Stomach smooth muscle (tissue), 2 donors: Measurements from ENCODE around the gene SMS.
"Not testable (repeated sequence)": the region's sequence is repeated elsewhere in the genome, so short reads cannot be mapped to it uniquely, and the experiment has no call there.

ENCODE experiments used
- H3K27ac ChIP-seq: one replicate; pipeline ENCODE4 v1.7.0; 2013; ENCODE audit warnings: mild to moderate bottlenecking, low read length, inconsistent platforms
- H3K27me3 ChIP-seq, 2 donors: one replicate each; pipeline ENCODE4 v1.7.0; 2013; ENCODE audit warnings: low read length in 2 of 2; ENCODE audit not compliant: insufficient read depth in 2 of 2, control insufficient read depth in 1 of 2
- H3K36me3 ChIP-seq, 2 donors: one replicate each; pipeline ENCODE4 v1.7.0; 2013; ENCODE audit warnings: low read length in 2 of 2; ENCODE audit not compliant: control insufficient read depth in 2 of 2, insufficient read depth in 2 of 2
- H3K4me1 ChIP-seq: one replicate; pipeline ENCODE4 v1.7.0; 2013; ENCODE audit warnings: low read length; ENCODE audit not compliant: control insufficient read depth, insufficient read depth
- H3K4me3 ChIP-seq, 2 donors: one replicate each; pipeline ENCODE4 v1.7.0; 2013; ENCODE audit warnings: low read length in 2 of 2
- H3K9ac ChIP-seq, 2 donors: one replicate each; pipeline ENCODE4 v1.7.0; 2013; ENCODE audit warnings: low read length in 2 of 2, mild to moderate bottlenecking in 1 of 2
- H3K9me3 ChIP-seq, 2 donors: one replicate each; pipeline ENCODE4 v1.7.0; 2013; ENCODE audit warnings: low read length in 2 of 2; ENCODE audit not compliant: control insufficient read depth in 2 of 2
- donor health status: healthy.
- donor health status: Pancreatic carcinoma.

The SMS gene

DNA sequence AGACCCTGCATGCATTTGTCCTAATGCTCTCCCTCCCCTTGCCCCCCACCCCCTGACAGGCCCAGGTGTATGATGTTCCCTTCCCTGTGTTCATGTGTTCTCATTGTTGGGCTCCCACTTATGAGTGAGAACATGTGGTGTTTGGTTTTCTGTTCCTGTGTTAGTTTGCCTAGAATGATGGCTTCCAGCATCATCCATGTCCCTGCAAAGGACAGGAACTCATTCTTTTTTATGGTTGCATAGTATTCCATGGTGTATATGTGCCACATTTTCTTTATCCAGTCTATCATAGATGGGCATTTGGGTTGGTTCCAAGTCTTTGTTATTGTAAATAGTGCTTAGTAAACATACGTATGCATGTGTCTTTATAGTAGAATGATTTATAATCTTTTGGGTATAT lies 10.0 kb downstream of the SMS start:
- H3K4me3 ChIP-seq, H3K27ac ChIP-seq, H3K36me3 ChIP-seq, H3K27me3 ChIP-seq, H3K9ac ChIP-seq, H3K9me3 ChIP-seq: not testable (repeated sequence)
- peaks cover 27% of the 10 kb centered on the region for H3K4me1 ChIP-seq

DNA sequence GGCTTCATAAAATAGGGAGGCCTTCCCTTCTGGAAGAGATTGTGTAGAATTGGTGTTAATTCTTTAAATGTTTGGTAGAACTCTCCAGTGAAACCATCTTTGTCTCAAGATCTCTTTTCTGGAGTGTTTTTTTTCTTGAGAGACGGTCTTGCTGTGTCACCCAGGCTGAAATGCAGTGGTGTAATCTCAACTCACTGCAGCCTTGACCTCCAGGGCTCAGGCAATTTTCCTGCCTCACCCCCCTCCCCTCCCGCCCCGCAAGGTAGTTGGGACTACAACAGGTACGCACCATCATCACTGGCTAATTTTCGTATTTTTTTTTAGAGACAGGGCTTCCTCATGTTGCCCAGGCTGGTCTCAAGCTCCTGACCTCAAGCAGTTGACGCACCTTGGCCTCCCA lies 12.1 kb downstream of the SMS start:
- no peaks in the 10 kb centered on the region for H3K27me3 ChIP-seq
- H3K27ac ChIP-seq = no peak overlapping the region
- no peaks in the 10 kb centered on the region for H3K9me3 ChIP-seq
- H3K9ac ChIP-seq = no peak overlapping the region
- H3K36me3 ChIP-seq = no peaks in the 10 kb centered on the region
- H3K4me1 ChIP-seq = peaks cover 12% of the 10 kb centered on the region
- H3K4me3 ChIP-seq = no peak overlapping the region

DNA sequence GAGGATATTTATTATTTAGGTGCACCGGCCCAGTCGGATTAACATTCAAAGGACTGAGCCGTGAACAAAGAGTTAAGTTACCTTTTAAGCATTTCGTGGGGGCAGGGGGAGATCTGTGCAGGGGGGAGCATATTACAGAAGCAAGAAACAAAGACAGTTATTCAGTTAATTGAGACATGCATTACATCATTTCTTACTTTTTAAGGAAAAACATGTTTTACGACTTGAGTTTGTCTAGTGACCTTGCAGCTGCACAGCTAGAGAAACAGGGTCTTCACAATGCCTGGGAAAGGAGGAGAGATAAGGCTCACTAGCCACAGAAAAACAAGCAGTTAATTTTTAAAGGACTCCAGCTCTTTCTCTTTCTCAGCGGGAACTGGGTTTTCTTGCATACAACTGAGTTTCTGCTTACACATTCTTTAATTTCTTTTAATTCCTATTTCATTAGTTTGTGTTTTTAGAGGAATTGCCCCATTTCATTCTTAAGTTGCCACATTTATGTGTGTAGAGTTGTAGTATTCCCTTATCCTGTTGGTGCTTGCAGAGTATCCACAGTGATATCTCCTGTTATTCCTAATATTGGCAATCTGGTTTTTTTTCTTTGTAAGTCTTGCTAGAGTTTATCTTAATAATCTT lies 12.8 kb downstream of the SMS start:
- H3K27me3 ChIP-seq, H3K9ac ChIP-seq, H3K36me3 ChIP-seq, H3K27ac ChIP-seq, H3K9me3 ChIP-seq, H3K4me3 ChIP-seq: not testable (repeated sequence)
- H3K4me1 ChIP-seq = peaks cover 10% of the 10 kb centered on the region

DNA sequence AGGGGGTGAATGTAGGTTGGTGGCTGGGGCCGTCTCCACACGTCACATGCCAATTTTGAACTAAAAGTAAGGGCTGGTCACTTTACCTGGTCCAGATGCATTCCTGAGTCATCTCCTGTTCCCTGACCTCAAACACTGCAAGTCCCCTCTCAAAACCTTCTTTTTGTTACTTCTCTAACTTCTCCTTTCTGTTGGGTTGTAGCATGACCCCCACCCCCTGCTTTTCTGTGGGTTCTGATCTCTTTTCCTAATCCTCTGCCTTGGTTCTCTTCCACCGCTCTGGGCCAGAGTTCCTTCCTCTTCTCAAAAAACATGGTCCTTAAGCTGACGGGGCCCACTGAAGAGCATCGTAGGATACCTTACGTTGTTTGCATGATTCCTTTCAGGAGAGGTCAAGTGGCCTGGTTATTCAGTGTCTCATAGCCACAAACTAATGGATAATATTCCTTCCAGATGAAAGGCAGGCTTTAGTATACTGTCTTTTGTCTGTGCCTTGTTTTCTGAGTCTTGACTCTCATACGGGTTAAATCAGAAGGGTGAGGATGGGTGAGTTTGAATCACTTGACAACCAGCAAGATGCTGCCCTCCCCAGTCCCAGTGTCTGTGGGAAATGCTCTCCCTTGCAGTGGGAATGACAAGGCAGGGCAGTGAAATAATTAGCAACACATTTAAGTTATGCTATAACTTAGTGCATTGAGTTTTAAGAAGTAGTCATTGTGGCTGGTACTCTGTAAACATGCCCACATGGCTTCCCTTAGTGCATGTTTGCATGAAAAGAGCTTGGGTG lies 15.1 kb downstream of the SMS start:
- Histone ChIP-seq H3K9me3 (no peaks in the 10 kb centered on the region), H3K36me3 (no peaks in the 10 kb centered on the region), H3K27me3 (peaks cover 0 to 2% of the 10 kb centered on the region in 2 donors), H3K27ac (no peak overlapping the region), H3K4me3 (no peak overlapping the region), H3K4me1 (peaks cover 18% of the 10 kb centered on the region), H3K9ac (no peak overlapping the region)

DNA sequence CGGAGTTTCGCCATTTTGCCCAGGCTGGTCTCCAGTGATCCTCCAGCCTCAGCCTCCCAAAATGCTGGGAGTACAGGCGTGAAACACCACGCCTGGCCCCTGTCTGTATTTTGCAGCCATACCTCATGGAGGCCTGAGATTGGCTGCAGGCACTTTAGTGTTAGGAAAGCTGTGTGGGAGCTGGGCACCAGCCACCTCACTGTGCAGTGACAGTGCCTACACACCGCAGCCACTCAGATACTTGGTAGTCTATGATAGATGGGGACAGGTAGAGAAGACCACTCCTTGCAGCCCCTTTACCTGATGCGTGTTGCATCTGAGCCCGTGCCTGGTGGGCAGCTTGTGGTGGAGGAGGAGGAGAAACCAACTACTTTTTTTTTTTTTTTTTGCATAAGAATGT lies 16.3 kb downstream of the SMS start:
- Histone ChIP-seq H3K36me3 (no peaks in the 10 kb centered on the region), H3K27ac (no peak overlapping the region), H3K4me1 (peaks cover 26% of the 10 kb centered on the region), H3K9ac (no peak overlapping the region), H3K27me3 (peaks cover 0 to 2% of the 10 kb centered on the region in 2 donors), H3K4me3 (no peak overlapping the region), H3K9me3 (no peaks in the 10 kb centered on the region)

DNA sequence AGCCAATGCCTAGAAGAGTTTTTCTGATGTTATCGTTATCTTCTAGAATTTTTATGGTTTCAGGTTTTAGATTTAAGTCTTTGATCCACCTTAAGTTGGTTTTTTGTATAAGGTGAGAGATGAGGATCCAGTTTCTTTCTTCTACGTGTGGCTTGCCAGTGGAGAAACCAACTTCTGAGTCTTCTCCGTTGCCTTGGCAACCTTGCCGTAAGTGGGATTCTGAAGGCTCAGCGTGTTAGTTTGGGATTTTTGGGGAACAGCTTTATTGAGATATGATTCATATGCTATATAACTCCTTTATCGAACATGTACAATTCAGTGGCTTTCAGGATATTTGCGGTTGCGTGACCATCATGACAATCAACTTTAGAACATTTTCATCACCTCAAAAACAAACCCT lies 17.7 kb downstream of the SMS start:
- peaks cover 26% of the 10 kb centered on the region for H3K4me1 ChIP-seq
- no peak overlapping the region for H3K4me3 ChIP-seq
- no peak overlapping the region for H3K27ac ChIP-seq
- H3K36me3 ChIP-seq = no peaks in the 10 kb centered on the region
- H3K9me3 ChIP-seq = no peaks in the 10 kb centered on the region
- peaks cover 0 to 2% of the 10 kb centered on the region in 2 donors for H3K27me3 ChIP-seq
- H3K9ac ChIP-seq = no peak overlapping the region

DNA sequence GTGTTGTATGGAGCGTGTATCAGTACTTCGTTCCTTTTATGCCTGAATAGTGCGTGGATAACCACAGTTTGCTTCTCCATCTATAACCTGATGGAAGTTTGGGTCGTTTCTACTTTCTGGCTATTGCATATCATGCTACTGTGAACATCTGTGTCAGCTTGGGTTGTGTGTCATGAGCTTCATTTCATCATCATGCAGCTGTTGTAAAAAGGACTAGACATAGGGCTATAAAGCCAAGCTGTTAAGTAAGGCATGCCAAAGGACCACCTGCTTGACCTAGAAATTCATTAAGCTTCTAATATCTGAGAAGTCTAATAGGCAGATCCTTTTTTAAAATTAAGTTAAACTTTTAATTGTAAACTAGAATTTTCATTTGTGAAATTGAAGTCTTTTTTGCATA lies 18.4 kb downstream of the SMS start:
- Histone ChIP-seq H3K4me1 (peaks cover 32% of the 10 kb centered on the region), H3K27ac (no peak overlapping the region), H3K36me3 (no peaks in the 10 kb centered on the region), H3K27me3 (peaks cover 0 to 2% of the 10 kb centered on the region in 2 donors), H3K9ac (no peak overlapping the region), H3K4me3 (no peak overlapping the region), H3K9me3 (no peaks in the 10 kb centered on the region)

DNA sequence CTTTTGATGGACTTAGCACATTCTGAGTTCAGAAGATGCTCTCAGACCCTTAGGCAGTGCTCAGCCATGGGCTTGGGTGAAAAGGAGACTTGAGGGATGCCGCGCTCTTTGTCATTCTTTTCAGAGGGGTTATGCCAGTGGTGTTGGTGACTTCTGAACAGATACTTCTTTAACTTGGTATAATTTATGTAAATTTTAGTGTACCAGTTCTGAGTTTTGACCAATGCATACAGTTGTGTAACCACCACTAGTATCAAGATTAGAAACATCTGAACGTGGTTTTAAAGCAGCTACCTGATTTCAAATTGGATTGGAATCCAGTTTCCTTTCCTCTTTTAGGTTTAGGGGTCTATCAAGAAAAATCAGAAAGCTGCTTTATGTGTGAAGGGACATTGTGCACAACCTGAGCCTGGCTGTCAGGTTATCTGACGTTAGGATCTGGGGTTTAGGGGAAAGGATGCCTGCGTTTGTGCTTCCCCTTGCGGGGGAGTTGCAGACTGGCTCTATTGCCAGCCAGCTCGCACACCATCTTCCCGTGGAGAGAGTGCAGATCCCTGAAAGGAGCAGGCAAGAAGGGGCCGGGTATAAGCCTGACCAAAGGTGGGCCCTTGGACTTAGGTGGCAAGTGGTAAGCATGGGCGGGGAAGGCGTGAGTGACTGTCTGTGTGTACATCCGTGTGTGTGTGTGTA lies 19.0 kb downstream of the SMS start:
- Histone ChIP-seq H3K36me3 (no peaks in the 10 kb centered on the region), H3K27ac (no peak overlapping the region), H3K27me3 (peaks cover 0 to 2% of the 10 kb centered on the region in 2 donors), H3K4me3 (no peak overlapping the region), H3K9me3 (no peaks in the 10 kb centered on the region), H3K9ac (no peak overlapping the region), H3K4me1 (peaks cover 34% of the 10 kb centered on the region)

DNA sequence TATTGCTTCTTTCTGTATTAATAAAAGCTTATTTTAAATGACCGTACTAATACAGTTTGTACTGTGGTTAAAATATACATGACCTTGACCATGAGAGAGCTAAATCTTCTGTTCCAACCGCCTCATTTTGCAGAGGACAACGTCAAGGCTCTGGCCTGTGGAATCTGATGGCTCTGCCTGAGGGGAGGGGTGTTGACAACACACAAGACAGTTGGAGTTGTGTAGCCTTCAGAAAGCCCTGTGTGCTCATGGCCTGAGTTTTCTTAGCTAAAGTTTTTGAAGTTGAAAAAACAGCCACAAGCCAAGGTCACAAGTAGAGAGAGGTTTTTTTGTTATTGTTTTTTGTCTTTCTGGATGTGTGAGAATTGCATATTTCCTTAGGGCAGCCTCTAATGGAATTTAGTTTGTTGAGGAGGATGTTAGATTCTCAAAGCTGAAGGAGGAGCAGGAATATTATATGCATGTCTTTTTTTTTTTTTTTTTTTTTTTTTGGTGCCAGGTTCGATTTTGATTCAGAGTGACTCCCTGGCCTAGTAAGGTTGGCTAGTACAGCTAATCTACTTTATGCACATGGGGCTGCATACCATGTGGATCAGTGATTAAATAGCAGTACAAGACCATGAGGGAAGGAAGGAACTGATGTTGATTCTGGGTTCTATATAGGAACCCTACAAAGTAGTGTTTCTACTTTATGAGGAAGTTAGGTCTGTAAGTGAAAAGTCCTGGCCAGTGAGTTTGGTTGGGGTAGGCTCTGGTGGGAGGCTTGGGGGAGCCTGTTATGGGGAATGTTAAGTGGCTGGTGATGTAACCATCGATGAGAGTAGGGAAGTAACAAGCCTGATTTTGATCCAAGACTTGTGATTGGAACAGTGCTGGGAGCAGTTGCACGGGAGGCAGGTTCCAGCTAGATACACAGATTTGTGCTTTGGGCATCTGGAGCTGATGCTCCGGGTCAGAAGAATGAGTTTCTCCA lies 20.3 kb downstream of the SMS start:
- H3K4me3 ChIP-seq = no peak overlapping the region
- no peaks in the 10 kb centered on the region for H3K36me3 ChIP-seq
- peaks cover 0 to 5% of the 10 kb centered on the region in 2 donors for H3K27me3 ChIP-seq
- H3K9me3 ChIP-seq = no peaks in the 10 kb centered on the region
- H3K9ac ChIP-seq = no peak overlapping the region
- H3K4me1 ChIP-seq = peaks cover 28% of the 10 kb centered on the region
- H3K27ac ChIP-seq = no peak overlapping the region

DNA sequence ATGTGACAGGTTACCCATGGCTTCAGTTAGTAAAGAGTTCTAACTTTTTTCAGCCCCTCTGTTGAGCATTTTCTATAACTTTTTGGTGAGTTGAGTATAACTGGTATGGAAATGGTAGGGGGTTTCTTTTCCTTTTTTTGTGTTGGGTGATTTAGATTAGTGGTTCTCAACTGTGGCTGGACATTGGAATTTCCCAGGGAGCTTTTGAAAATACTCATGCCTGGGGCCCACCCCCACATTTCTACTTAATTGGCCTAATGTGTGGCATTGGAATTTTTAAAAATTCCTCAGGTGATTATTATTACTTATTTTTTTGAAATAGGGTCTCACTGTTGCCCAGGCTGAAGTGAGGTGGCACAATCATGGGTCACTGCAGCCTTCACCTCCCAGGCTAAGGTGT lies 21.9 kb downstream of the SMS start:
- H3K36me3 ChIP-seq = peaks cover 0 to under 1% of the 10 kb centered on the region in 2 donors
- H3K27me3 ChIP-seq = peaks cover 0 to 5% of the 10 kb centered on the region in 2 donors
- H3K4me1 ChIP-seq = peaks cover 28% of the 10 kb centered on the region
- no peak overlapping the region for H3K9ac ChIP-seq
- H3K4me3 ChIP-seq = no peak overlapping the region
- no peaks in the 10 kb centered on the region for H3K9me3 ChIP-seq
- no peak overlapping the region for H3K27ac ChIP-seq
